LNCAP (cell line): ENCODE results near the gene MRPL9.

Experiments used
- TF ChIP-seq, protein P1 (sequence below): fragments of 450-650 bp; IDR thresholded peaks from 2 replicates; pipeline ENCODE4 v1.5.1; 2017; ENCODE audit warnings: mild to moderate bottlenecking

Gene MRPL9

DNA sequence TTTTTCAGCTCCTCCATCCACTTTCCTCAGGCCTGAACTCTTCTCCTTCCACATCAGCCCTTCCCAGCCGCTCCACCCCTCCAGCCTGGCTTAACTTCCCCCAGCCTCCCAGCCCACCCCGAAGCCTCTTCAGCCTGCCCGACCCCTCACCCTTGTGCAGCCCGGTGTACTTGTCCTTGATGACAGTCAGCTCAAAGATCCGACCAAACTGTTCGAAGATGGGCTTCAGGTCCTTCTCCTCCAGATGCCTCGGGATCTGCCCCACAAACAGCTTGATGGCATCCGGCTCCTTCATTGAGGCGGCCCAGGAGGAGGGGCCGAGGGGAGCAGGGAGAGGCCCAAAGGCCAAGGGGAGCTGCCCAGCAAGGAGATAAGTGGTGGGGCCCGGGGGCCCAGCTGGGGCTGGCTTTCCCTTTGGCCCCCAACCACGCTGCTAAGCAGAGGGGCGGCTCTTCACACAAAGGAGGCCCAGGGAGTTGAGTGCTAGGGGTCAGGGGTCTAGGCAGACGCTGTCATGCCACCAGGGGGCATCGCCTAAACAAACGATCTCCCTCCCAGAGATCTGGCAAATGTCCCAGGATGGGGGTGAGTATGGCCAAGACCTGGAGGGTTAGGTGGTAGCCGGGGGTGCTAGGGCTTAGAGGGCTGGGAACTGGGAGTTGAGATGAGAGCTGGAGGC lies 47.4 kb downstream of the MRPL9 start:
- TF ChIP-seq, protein P1, sequence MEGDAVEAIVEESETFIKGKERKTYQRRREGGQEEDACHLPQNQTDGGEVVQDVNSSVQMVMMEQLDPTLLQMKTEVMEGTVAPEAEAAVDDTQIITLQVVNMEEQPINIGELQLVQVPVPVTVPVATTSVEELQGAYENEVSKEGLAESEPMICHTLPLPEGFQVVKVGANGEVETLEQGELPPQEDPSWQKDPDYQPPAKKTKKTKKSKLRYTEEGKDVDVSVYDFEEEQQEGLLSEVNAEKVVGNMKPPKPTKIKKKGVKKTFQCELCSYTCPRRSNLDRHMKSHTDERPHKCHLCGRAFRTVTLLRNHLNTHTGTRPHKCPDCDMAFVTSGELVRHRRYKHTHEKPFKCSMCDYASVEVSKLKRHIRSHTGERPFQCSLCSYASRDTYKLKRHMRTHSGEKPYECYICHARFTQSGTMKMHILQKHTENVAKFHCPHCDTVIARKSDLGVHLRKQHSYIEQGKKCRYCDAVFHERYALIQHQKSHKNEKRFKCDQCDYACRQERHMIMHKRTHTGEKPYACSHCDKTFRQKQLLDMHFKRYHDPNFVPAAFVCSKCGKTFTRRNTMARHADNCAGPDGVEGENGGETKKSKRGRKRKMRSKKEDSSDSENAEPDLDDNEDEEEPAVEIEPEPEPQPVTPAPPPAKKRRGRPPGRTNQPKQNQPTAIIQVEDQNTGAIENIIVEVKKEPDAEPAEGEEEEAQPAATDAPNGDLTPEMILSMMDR = no peak

DNA sequence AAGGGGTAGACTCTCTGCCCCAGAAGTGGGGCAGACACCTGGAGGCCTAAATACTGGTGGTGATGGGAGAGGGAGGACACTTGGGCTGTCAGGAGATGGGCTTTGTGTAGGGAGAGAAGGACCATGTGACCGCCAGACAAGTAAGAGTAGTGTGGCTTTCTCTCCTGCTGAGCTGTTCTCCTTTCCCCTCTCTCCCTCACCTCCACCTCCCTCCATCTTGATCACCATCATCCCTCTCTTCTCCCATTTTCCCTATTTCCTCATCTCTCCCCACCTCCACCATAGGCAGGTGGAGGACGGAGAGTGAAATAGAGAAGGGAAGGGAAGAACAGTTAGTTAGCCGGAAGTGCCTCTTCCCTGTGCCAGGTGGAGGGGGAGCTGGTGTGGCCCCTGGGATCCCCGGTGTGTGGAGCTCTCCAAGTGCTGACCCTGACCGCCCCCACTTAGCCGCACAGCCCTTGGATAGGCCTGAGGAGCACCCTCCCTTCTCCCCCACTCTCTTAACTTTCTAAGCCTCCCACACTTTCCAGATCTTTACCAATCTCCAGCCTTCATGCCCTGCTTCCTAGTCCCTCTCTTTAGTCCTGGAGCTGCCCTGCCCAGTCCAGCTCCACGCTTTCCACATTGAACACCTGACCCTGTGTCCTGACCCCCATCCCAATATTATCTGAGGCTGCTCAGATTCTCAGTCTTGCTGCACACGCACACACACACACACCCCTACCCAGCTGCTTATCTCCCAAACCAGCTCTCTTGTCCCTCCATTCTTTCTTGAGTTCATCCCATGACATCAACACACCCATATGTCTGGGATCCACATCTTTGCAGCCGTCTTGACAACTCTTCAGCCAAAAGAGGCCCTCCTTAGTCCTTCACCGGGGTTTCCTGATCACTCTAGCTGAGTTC lies 48.2 kb downstream of the MRPL9 start:
- TF ChIP-seq, protein P1 = no peak

DNA sequence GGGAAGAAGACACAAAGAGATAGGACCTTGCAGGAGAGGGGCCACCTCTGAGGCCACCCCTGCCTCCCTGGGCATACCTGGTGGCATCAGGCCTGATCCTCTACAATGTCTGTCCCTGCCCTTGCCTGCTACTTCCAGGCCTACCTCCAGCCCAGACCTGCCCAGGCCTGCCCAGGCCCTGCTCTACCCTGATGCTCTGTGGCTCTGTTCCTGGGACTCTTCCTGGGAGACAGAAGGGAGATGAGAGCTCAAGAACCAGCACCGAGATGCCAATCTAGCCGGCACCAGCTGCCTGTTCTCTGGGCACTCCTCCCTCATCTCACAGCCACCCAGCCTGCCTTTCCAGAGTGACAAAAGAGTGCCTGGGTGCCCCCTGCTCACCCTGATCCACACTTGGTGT lies 49.4 kb downstream of the MRPL9 start:
- TF ChIP-seq, protein P1 = no peak

DNA sequence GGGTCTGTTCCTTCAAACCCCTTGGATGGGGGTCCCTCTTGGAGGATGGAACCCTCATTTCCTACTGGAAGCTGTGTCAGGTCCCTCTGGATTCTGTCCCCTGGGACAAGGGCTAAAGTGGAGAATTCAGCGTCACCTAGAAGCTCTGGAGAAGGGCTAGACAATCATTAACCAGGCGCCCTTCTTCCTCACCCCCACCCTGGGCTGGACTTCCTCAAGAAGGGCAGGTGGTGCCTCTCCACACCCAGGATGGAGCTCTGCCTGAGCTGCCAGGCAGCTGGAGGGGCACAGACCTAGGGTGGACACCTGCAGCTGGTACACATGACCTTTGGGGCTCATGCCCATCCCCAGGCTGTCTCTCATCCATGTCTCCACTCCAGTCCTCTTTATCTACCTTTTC lies 50.3 kb downstream of the MRPL9 start:
- TF ChIP-seq, protein P1 = no peak

DNA sequence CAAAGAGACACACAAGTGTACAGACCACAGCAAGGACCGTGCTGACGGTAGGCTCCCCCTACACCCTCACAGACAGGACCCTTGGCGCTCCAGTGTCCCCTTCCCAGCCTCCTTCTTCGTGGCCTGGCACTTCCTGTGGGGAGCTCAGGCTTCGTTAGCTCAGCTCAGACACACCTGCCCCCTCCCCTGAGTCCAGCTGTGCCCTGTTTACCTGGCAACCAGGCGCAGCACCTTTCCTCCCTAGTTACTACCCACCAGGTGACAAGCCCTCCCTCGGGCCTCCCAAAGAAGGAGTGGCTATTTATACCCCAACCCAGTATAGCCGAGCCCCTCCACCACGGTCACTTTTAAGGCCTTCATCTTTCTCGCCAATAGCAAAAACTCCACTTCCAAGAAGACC lies 51.3 kb downstream of the MRPL9 start:
- TF ChIP-seq, protein P1 = no peak

DNA sequence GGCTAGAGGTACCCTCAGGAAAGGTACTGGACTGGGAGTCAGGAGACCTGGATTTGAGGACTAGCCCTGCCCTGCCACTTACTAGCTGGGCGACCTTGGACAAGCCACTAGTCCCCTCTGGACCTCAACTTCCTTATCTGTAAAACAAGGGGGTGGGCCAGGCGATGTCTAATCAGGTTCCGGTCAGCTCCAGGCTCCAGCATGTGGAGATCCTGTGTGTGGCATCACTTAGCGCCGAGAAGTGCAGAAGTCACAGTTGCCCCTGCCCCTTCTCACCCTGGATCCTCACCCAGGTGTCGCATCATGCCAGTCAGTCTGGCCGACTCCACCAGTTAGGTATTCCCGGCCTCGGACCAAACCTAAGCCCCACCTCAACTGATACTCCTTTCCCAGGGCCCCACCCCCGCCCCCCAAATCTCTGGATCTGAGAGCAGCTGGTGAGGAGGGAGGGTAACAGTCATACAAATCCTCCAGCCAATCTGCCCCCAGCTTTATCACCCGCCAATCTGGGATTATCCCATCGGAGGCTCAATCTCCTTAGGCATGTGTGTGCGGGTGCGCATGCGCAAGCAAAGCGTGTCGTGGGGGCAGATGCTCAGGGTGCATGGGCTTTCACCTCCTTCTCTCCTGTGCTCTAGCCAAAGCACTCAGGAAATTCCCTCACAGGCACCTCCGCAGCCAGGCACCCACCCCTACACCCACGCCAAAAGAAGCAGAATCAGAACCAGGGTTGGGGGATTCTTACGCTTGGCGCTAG lies 52.1 kb downstream of the MRPL9 start:
- TF ChIP-seq, protein P1 = no peak

DNA sequence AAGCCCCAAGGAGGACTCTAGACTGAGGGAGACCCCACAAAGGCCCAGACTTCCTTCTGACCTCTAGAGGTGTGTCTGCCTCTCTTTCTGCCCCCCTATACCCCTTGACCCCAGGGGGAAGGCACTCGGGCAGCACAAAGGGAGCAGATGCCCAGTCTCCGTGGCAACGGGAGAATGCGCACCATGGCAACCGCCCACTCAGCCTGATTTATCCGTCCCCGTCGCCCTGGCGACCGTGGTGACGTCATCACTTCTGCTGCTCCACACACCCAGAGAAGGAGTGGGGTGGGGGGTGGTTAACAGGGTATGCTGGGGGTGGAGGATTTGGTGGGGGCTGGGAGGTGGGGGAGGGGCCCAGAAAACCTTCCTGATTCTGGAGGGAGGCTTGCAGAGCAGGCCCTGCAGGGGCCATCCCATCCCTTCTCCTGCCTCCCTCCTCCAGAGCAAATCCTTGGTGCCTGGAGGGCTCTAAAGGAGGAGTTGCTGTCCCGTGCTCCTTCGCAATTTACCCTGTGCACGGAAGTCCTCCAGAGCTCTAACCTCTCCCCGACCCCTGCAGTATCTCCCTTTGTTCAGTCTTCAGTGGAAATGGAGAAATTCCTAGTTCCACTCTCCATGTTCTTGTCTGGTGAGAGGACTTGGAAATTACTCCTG lies 53.0 kb downstream of the MRPL9 start:
- TF ChIP-seq, protein P1 = no peak
